ENCODE results near the gene NR5A2.

DNA sequence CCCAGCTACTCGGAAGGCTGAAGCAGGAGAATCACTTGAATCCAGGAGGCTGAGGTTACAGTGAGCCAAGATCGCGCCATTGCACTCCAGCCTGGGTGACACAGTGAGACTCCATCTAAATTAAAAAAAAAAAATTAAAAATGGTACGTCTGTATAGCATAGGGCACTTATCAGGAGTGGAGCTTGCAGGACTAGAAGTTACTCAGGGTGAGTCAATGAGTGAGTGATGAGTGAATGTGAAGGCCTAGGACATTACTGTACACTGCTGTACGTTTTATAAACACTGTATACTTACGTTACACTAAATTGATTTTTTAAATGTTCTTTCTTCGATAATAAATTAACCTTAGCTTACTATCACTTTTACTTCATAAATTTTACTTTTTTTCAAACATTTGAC, 183.6 kb downstream of the NR5A2 start:
- TF ChIP-seq TCF12 (IDR thresholded peaks at IDR 0.05; ENCODE audit: low read depth, low read length): no peak
- TF ChIP-seq RAD21 (IDR thresholded peaks at IDR 0.05; ENCODE audit: insufficient read depth, low read depth, low read length): no peak
- TF ChIP-seq SUPT20H (IDR thresholded peaks at IDR 0.05; ENCODE audit: borderline replicate concordance, control insufficient read depth, low read depth, low read length): no peak
- no peak for TF ChIP-seq EZH2 (IDR thresholded peaks at IDR 0.05; ENCODE audit: borderline replicate concordance, control insufficient read depth, low read depth, low read length)
- TF ChIP-seq, protein P1, sequence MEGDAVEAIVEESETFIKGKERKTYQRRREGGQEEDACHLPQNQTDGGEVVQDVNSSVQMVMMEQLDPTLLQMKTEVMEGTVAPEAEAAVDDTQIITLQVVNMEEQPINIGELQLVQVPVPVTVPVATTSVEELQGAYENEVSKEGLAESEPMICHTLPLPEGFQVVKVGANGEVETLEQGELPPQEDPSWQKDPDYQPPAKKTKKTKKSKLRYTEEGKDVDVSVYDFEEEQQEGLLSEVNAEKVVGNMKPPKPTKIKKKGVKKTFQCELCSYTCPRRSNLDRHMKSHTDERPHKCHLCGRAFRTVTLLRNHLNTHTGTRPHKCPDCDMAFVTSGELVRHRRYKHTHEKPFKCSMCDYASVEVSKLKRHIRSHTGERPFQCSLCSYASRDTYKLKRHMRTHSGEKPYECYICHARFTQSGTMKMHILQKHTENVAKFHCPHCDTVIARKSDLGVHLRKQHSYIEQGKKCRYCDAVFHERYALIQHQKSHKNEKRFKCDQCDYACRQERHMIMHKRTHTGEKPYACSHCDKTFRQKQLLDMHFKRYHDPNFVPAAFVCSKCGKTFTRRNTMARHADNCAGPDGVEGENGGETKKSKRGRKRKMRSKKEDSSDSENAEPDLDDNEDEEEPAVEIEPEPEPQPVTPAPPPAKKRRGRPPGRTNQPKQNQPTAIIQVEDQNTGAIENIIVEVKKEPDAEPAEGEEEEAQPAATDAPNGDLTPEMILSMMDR (IDR thresholded peaks at IDR 0.05 in 2 of 3, conservative IDR thresholded peaks at IDR 0.05 in 1 of 3; ENCODE audit: control insufficient read depth in 2 of 3, extremely low read depth in 1 of 3, insufficient read depth in 1 of 3, low read depth in 3 of 3, low read length in 3 of 3): no peak
- TF ChIP-seq ZNF384 (IDR thresholded peaks at IDR 0.05; ENCODE audit: borderline replicate concordance, low read depth, low read length): no peak
- TF ChIP-seq, protein P2, sequence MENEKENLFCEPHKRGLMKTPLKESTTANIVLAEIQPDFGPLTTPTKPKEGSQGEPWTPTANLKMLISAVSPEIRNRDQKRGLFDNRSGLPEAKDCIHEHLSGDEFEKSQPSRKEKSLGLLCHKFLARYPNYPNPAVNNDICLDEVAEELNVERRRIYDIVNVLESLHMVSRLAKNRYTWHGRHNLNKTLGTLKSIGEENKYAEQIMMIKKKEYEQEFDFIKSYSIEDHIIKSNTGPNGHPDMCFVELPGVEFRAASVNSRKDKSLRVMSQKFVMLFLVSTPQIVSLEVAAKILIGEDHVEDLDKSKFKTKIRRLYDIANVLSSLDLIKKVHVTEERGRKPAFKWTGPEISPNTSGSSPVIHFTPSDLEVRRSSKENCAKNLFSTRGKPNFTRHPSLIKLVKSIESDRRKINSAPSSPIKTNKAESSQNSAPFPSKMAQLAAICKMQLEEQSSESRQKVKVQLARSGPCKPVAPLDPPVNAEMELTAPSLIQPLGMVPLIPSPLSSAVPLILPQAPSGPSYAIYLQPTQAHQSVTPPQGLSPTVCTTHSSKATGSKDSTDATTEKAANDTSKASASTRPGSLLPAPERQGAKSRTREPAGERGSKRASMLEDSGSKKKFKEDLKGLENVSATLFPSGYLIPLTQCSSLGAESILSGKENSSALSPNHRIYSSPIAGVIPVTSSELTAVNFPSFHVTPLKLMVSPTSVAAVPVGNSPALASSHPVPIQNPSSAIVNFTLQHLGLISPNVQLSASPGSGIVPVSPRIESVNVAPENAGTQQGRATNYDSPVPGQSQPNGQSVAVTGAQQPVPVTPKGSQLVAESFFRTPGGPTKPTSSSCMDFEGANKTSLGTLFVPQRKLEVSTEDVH (IDR thresholded peaks at IDR 0.05; ENCODE audit: low read depth, partially characterized antibody): no peak
- TF ChIP-seq, protein P3, sequence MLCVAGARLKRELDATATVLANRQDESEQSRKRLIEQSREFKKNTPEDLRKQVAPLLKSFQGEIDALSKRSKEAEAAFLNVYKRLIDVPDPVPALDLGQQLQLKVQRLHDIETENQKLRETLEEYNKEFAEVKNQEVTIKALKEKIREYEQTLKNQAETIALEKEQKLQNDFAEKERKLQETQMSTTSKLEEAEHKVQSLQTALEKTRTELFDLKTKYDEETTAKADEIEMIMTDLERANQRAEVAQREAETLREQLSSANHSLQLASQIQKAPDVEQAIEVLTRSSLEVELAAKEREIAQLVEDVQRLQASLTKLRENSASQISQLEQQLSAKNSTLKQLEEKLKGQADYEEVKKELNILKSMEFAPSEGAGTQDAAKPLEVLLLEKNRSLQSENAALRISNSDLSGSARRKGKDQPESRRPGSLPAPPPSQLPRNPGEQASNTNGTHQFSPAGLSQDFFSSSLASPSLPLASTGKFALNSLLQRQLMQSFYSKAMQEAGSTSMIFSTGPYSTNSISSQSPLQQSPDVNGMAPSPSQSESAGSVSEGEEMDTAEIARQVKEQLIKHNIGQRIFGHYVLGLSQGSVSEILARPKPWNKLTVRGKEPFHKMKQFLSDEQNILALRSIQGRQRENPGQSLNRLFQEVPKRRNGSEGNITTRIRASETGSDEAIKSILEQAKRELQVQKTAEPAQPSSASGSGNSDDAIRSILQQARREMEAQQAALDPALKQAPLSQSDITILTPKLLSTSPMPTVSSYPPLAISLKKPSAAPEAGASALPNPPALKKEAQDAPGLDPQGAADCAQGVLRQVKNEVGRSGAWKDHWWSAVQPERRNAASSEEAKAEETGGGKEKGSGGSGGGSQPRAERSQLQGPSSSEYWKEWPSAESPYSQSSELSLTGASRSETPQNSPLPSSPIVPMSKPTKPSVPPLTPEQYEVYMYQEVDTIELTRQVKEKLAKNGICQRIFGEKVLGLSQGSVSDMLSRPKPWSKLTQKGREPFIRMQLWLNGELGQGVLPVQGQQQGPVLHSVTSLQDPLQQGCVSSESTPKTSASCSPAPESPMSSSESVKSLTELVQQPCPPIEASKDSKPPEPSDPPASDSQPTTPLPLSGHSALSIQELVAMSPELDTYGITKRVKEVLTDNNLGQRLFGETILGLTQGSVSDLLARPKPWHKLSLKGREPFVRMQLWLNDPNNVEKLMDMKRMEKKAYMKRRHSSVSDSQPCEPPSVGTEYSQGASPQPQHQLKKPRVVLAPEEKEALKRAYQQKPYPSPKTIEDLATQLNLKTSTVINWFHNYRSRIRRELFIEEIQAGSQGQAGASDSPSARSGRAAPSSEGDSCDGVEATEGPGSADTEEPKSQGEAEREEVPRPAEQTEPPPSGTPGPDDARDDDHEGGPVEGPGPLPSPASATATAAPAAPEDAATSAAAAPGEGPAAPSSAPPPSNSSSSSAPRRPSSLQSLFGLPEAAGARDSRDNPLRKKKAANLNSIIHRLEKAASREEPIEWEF (IDR thresholded peaks at IDR 0.05; ENCODE audit: insufficient replicate concordance, low read depth, low read length): no peak
- no peak for TF ChIP-seq GABPA (IDR thresholded peaks at IDR 0.05; ENCODE audit: low read depth)
- TF ChIP-seq, protein P4, sequence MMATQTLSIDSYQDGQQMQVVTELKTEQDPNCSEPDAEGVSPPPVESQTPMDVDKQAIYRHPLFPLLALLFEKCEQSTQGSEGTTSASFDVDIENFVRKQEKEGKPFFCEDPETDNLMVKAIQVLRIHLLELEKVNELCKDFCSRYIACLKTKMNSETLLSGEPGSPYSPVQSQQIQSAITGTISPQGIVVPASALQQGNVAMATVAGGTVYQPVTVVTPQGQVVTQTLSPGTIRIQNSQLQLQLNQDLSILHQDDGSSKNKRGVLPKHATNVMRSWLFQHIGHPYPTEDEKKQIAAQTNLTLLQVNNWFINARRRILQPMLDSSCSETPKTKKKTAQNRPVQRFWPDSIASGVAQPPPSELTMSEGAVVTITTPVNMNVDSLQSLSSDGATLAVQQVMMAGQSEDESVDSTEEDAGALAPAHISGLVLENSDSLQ (IDR thresholded peaks at IDR 0.05): no peak
- TF ChIP-seq, protein P5, sequence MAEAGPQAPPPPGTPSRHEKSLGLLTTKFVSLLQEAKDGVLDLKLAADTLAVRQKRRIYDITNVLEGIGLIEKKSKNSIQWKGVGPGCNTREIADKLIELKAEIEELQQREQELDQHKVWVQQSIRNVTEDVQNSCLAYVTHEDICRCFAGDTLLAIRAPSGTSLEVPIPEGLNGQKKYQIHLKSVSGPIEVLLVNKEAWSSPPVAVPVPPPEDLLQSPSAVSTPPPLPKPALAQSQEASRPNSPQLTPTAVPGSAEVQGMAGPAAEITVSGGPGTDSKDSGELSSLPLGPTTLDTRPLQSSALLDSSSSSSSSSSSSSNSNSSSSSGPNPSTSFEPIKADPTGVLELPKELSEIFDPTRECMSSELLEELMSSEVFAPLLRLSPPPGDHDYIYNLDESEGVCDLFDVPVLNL (IDR thresholded peaks at IDR 0.05; ENCODE audit: low read depth, low read length): no peak
- TF ChIP-seq, protein P6, sequence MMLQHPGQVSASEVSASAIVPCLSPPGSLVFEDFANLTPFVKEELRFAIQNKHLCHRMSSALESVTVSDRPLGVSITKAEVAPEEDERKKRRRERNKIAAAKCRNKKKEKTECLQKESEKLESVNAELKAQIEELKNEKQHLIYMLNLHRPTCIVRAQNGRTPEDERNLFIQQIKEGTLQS (IDR thresholded peaks at IDR 0.05; ENCODE audit: borderline replicate concordance, extremely low read depth, low read depth, low read length): no peak

Measured in GM12878 (cell line).